HG03196 (cell line): ENCODE measurements around the gene ZNF518A.

ENCODE experiments used
- ATAC-seq: cut with Tn5 transposase; IDR thresholded peaks from one replicate; pipeline ENCODE4 v1.9.1; 2021; ENCODE audit not compliant: unreplicated experiment

The ZNF518A gene, protein sequence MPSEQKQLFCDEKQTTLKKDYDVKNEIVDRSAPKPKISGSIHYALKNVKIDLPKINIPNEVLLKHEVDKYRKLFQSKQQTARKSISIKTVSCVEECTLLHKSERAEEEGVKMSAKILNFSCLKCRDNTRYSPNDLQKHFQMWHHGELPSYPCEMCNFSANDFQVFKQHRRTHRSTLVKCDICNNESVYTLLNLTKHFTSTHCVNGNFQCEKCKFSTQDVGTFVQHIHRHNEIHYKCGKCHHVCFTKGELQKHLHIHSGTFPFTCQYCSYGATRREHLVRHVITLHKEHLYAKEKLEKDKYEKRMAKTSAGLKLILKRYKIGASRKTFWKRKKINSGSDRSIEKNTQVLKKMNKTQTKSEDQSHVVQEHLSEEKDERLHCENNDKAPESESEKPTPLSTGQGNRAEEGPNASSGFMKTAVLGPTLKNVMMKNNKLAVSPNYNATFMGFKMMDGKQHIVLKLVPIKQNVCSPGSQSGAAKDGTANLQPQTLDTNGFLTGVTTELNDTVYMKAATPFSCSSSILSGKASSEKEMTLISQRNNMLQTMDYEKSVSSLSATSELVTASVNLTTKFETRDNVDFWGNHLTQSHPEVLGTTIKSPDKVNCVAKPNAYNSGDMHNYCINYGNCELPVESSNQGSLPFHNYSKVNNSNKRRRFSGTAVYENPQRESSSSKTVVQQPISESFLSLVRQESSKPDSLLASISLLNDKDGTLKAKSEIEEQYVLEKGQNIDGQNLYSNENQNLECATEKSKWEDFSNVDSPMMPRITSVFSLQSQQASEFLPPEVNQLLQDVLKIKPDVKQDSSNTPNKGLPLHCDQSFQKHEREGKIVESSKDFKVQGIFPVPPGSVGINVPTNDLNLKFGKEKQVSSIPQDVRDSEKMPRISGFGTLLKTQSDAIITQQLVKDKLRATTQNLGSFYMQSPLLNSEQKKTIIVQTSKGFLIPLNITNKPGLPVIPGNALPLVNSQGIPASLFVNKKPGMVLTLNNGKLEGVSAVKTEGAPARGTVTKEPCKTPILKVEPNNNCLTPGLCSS (N-terminal part only)

DNA sequence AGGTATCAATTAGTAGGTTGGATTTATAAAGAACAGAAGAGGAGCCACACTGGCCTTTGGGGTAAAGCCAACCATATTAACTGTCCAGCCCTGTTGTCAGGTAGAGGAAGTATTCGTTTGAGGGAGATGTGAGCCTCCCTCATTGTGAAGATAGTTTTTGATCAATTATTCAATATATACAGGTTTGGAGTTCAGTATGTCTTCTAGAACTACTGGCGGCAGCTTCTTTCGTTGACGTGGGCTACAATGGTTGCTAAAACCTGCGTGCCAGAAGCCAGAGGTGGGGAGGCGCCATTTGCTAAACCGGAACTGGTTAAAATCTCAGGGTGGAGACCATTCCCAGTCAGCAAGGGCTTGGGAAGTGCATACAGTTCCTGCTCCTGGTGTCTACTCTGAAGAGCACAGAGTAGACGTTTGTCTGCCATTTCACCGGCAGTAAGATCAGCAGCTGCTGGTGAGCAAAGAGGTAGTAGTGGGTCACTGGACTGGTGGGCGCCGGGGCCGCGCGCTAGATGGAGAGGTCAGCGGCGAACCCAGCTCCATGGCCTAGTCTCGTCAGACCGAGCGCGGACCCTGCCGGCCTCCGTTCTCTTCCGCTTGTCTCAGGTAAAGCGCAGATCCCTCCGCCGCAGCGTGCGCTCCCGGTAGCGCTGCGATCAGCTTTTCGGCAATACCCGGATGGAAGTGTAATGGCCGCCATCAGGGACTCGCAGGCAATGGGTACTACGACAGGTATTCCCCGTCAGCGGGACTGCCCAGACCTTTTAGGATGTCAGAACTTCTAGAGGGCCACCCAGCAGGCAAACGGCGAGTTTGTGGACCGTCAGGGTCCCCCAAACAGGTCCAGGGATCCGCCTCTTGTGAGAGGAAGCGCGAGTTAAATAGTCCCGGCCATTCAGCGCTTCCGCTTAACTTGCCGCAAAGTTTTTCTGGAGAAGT lies at the start of gene ZNF518A:
TSS of gene ZNF518A (plus strand) at position 911 of the 939 bp plus-strand sequence. CDS start 26,026 bp downstream, outside the sequence.
- peak; percentile 74 for ATAC-seq

DNA sequence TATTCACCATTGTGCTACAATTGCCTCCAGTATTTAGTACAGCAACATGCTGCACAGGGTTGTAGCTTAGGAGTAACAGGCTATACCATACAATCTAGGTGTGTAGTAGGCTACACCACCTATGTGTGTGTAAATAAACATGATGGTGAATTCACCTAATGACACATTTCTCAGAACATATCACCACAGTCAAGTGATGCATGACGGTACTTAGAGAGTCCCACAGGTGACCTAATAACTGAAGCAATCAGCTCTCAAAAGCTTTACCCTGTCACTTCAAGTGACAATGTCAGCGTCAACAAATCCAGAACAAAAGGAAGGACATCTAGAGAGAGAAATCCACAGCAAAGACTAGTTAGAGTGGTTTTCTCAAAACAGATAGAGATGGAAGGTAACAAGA lies 47.9 kb upstream of the ZNF518A start:
- ATAC-seq, result no peak

DNA sequence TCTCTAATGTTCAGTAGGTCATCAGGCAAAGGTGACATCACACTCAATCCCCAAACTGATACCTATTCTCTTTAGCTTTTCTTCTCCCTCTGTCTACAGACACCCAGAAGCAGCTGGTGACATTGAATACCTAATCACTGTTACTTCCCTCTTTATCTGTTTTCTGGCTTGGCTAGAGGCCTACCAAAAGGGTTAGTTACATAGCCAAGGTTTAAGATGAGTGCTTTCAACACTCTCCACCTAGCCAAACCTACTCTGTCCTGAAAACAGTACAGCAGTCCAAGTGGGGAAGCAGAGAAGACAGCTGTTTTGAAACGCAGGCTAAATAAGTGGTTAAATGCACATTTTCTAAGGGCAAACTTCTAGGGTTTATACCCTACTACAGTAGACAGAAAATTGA lies 47.3 kb upstream of the ZNF518A start:
- no peak for ATAC-seq

DNA sequence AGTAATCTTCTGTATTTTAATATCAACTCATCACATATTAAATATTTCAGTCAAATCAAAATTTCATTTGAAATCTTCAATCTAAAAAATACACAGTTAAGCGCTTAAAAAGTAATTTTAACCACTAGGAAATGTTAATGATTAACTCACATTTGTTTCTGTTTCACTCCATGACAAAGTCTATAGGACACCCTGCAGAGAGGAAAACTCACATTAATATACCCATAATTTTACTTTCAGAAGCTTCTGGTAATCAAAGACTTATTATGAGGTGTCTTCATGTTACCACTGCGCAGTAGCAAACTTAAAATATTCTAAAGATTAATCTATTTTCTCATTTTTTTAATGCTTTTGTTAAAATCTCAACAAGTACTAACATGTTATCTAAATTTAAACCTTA lies 41.0 kb upstream of the ZNF518A start:
- ATAC-seq, result no peak

DNA sequence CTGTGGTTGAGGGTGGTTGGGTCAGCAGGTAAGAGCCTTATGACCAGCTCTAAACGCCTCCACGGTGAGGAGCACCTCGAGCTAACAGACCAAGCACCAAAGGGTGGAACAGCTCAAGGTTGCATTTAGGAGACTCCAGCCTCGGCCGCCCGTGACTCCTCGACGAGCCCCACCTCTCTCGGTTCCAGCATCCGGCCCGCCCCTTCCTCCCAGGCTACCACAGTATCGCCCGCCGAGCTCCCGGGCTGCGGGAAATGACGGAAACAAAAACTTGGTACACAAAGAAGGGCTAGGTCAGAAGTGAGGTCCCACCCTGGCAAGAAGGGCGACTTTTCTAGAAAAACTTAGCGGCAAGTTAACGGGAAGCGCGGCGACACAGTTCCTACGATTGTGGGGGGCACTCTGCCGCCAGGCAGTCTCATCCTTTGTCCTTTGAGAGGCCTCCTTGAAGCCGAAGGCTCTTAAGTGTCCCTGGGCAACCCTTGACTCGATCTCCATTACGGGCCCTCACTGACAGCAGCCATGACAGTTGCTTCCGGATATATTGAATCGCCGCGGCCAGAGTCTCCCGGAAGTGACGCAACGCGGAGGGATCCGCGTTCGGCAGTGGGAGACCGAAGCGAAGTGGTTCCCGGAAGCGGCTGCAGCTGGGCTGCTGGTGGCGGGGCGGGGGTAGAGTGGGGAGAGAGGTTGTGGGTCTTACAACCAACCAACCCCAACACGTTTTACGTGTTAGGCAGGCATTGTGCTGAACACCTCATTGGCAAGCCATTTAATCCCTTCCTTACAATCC lies 40.2 kb upstream of the ZNF518A start:
- peak; percentile 88 for ATAC-seq

DNA sequence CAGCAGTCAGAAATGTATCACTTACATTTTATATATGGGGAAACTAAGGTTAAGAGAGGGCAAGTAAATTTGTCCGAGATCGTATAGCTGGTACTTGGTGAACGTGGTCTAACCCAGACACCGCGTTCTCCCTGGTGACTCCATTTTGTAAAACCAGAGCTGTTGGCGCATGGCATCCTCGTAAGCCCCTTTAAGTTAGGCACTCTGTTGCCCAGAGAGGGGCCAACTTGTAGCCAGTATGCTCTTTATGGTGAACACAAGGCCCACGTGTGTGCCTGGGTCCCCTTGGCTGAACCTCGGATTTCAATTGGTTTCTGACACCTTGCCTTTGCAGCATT lies 39.7 kb upstream of the ZNF518A start:
- ATAC-seq, result no peak

DNA sequence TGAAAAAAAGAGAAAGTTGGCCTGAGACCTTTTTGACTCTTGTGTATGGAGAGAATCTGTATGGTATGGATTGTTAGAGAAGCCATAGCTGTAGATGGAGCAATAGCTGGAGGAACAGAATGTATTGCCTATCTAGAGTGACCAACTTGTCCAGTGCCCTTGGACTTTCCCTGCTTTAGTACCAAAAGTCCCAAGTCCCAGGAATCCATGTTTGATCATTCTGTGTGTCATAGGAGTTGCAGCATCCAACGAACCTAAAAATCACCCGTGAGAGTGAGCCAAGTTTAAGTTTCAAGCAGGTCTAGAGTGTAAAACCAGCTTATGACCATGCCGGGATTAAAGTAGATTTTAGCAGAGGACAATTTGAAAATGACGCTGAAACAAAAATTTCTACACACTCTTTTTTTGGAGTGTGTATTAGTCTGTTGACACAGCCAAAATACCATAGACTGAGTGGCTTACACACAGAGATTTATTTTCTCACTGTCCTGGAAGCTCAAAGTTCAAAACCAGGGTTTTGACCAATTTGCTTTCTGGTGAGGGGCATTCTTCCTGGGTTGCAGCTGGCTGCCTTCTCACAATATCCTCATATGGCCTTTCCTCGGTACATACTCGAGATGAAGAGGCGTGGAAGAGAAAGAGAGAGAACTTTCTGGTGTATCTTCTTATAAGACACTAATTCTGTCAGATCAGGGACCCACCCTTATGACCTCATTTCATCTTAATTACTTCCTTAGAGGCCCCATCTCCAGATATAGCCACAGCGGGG lies 36.9 kb upstream of the ZNF518A start:
- no peak for ATAC-seq

DNA sequence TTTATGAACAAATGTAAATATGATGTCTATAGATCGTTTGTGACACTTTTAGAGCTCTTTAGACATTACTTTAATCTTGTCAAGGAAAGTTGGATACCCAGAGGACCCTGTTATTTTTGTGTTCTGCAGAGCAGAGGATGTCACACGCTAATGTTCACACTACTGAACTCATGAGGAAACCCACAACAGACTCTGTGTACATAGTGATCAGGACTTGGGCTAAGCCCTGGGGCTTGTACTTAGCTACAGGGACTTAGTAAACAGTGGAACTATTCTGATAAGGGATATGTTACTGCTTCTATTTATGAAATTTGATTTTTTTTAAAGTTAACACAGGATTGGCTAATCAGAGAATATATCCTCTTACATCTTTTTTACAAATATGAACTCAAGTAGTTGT lies 36.1 kb upstream of the ZNF518A start:
- ATAC-seq, result no peak

DNA sequence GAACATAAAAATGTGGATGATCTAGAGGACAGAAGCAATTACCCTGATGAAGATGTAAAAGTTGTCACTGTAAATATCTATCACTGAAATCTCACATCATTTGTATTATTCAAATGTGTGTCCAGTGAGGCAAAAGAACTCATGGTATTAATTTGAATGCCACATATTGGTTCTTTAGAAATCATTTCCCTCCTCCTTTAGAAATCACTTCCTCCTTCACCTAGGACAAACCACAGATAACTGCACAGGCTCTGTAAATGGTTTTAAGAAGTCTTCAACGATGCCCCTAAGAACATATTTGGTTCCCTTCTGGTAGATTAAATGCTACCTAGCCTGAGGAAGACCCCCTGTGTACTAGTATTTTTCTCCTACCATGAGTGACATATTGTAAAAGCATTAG lies 33.1 kb upstream of the ZNF518A start:
- ATAC-seq, result no peak

DNA sequence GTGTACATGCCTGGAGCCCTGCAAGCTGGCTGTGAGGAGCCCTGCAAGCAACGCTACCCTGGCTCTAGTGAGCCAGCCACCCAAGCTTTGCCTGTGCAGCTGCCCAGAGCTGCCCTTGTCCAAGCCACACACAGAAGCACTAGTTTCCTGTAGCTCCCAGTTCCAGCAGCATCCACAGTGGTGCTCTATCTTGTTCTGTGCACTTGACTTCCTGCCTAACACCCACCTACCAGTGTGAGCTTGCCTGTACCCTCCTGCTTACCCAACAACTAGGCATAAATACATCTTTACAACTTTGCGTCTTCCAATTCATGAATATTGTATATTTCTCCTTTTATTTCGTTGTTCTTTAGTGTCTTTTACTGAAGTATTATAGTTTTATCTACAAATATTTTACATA lies 32.2 kb upstream of the ZNF518A start:
- ATAC-seq, result no peak

DNA sequence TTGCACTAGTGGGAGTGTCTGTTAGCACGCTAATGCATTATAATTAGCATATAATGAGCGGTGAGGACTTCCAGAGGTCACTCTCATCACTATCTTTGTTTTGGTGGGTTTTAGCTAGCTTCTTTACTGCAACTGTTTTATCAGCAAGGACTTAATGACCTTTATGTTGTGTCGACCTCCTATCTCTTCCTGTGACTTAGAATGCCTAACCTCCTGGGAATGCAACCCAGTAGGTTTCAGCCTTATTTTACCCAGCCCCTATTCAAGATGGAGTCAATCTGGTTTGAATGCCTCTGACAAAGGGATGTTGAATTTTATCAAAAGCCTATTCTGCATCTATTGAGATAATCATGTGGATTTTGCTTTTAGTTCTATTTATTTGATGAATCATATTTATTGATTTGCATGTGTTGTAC lies 22.5 kb upstream of the ZNF518A start:
- no peak for ATAC-seq

DNA sequence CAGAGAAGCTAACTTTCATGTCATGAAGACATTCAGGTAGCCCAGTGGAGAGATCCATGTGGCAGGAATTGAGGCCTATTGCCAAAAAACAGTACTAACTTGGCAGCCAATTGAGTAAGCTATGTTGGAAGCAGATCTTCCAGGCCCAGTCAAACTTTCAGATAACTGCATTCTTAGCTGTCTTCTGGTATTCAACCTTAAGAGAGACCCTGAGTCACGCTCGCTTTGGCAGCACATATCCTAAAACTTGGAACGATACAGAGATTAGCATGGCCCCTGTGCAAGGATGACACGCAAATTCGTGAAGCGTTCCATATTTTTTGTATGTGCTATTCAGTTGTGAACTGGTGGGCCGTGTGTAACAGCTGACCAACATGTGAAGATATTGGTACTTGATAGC lies 17.6 kb upstream of the ZNF518A start:
- ATAC-seq, result no peak

DNA sequence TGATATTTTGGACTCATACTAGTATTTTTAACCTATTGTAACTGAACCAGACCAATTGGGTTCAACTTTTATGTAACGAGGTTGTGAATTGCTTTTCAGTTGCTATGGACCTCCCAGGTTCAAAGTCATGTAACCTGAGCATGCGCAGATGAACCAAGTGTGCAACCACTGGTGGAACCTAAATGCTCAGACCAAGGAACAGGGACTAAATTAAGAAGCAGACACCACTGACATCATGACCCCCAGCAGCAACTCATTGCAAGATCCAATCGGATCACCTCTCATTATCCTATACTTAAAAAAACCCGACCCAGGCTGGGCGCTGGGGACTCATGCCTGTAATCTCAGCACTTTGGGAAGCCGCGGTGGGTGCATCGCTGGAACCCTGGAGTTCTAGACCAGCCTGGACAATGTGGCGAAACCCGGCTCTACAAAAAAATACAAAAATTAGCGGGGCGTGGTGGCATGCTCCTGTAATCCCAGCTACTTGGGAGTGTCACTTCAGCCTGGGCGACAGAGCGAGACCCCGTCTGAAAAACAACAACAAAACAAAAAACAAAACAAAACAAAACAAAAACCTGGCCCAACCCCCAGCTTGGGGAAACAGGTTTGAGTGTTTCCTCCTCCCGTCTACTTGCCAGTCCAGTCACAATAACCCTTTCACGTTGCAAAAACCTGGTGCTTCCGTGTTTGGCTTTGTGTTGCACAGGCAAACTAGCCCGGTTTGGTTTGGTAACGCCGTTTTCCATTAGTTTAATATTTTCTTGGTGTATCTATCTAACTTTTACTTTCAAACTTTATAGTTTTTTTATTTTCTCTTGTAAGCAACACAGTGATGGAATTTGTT lies 11.3 kb upstream of the ZNF518A start:
- no peak for ATAC-seq

DNA sequence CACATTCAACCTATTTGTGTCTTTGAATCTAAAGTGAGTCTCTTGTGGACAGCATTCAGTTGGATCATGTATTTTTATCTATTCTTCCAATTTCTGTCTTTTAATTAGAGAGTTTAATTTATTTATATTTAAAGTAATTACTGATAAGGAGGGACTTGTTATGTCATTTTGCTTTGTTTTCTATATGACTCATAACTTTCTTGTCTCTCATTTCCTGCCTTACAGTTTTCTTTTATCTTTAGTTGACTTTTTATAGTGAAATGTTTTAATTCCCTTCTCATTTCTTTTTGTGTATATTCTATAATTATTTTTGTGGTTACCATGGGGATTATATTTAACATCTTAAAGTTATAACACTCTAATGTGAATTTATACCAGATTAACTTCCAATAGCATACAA lies 7.3 kb upstream of the ZNF518A start:
- ATAC-seq, result no peak

DNA sequence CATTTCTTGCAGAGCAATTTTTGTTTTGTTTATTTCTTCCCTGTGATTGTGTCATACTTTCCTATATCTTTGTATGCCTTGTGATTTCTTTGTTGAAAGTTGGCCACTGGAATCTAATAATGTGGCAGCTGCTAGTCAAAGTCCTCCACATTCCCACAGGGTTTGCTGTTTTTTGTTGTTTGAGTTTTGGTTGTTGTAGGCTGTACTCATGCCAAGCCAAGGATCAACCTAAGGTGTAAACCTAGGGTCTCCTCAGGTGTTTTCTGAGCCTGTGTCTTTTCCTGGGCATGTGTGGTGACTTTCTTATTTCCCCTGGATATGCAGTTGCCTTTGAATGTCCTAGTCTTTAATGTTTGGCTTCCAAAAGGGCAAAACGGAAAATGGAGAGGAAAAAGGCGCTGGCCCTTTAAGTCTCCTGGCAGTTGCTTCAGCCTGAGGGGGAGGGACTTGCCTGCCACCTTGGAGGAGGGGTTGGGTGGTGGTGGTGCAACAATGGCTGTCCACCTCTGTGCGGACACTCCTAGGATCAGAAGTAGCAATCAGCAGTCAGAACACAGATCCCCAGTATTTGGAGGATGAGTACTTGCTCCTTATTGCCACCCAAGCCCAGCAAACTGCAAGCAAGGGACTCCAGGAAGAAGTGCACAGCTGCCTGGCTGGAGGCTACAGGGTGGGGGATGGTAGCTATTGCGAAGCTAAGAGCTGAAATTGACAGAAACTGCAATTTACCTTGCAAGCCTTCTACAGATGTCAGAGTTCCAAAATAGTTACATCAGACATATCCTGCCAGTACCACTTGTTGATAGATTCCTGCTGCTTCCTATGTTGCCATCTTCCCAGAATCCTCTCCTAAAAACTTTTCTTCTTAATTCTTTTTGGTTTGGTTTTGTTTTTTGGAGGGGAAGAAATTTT lies 5.6 kb upstream of the ZNF518A start:
- no peak for ATAC-seq

DNA sequence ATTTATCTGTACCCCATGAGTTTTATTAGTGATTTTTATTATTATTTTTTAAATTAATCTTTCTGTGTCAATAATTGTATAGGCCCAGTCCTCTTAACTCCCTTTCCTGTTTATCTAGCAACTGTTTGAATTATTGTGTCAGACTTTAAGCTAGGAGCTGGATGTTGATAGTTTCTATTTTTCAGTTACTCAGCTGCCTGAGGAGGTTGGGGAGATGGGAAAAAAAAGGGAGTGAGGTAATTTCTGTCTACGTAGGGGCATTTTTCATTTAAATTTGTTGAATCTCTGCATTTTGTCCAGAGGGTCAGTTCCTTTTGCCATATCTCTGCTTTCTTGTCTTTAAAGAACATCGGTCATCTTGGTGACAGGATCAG lies 5.0 kb upstream of the ZNF518A start:
- no peak for ATAC-seq

DNA sequence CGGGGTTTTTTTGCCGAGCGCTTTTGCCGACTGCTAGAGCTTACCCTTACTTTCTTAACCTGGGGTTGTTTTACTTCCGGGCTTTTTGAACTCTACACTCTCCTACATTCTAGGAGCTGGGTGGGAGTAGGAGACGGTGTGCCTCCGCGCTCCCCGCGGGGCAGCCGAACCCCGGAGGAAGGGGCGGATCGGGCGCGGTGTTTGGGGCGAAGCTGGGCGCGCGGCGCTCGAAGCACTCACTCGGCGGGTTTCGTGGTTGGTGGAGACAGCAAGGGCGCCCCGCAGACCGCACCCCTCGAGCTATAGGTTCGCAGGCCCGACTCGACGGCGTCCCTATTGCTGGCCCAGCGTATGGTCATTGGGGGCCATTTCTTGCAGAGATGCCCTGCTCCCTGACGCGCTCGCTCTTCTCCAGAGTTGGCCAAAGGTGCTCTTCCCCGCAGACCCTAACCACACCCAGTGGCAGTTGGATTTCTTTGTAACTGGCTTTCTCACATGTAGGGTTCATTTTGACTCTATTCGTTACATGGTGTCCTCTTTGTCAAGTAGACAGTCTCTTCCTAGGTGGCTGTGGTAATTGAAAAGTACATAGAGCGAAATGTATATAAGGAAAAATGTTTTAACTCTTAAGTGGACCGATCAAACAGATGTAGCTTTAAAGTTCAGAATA lies 364 bp downstream of the ZNF518A start:
- peak; percentile 55 for ATAC-seq
